ENCODE results near the gene SLC35F5. TPM values are rescaled to one million over a fixed set of nuclear protein-coding genes. Genes with fewer than 3 reads are reported as not detected.
A peak's percentile ranks its signal among the peaks of the same experiment; 100 is the strongest.
"Not testable (repeated sequence)": the region's sequence is repeated elsewhere in the genome, so short reads cannot be mapped to it uniquely, and the experiment has no call there.

SLC35F5 gene, protein sequence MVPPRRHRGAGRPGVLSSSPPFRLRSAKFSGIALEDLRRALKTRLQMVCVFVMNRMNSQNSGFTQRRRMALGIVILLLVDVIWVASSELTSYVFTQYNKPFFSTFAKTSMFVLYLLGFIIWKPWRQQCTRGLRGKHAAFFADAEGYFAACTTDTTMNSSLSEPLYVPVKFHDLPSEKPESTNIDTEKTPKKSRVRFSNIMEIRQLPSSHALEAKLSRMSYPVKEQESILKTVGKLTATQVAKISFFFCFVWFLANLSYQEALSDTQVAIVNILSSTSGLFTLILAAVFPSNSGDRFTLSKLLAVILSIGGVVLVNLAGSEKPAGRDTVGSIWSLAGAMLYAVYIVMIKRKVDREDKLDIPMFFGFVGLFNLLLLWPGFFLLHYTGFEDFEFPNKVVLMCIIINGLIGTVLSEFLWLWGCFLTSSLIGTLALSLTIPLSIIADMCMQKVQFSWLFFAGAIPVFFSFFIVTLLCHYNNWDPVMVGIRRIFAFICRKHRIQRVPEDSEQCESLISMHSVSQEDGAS
- 10 to 100 TPM; 62.5 to 81.9 TPM for total RNA-seq
- long read RNA-seq, donor 1, full-length matches to known transcripts: 9 of 10 reads
- long read RNA-seq, donor 1, partial matches to known transcripts: 1 of 10 reads
- long read RNA-seq, donor 1, other reads (novel, unspliced or antisense): 0 of 10 reads
- long read RNA-seq, donor 2, full-length matches to known transcripts: 9 of 19 reads
- long read RNA-seq, donor 2, partial matches to known transcripts: 3 of 19 reads
- long read RNA-seq, donor 2, other reads (novel, unspliced or antisense): 7 of 19 reads

DNA sequence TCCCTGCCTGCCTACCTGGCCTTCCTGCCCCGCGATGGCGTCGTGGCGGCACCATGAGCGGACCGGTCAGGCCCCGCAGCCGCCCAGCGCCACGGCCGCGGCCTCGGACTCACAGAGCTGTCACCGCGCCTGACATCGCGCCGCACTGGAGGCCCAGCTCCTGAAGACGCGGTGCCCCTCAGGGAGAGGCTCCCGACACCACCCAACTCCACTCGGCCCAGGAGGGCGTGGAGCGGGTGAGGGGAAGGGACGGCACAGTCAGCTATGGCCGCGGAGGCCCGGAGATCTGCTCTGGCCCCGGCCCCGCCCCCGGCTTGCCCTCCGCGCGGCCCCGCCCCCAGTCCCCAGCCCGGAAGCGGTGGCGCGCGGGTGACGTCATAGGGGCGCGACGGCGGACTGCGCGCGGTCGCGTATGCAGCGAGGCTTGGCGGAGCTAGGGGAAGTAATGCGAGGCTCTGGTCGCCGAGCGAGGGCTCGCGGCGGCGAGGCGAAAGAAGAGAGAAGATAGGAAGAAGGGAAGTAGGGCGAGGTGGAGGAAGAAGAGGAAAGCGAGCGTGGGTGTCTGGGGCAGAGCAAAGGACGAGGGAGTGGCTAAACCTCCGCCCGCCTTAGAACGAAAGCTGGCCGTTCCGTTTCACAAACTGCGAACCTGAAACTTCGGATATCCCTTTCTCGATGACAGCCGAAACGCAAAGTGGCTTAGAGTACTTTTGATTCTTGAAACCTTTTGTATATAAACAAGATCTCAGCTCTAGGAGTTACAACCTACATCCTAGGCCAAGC, at the start of gene SLC35F5:
Gene SLC35F5, minus strand, starts transcription at position 288 of the 783 bp plus-strand sequence. Its CDS starts 233 bp downstream, at position 55.
- peak; percentile 97 for DNase-seq (ENCODE audit: low spot score)
- intact Hi-C loops (cut with DNase I): loop anchor here in 1 of 2 donors (10.0 kb wide), 2 partner anchors 138 to 178 kb away; partner anchors contain the start of gene ACTR3

DNA sequence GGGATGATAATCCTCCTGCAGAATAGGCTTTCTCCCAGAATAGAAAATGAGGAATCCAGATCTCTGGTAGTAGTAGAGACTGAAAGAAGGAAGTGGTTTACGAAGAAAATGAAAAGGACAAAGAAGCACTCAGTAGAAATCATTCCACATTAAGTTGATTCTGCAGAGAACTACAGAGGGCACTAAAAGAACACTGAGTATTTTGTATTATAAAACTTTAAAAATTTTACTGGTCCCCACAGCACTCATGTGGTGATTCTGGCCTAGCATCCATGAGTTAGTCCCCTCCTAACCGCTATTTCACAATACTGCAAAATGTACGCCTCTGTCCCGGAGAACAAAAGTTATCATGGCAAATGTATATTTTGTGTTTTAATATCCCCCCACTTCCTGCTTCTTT, 42.9 kb upstream of the SLC35F5 start:
- DNase-seq (ENCODE audit: low spot score): no peak
- intact Hi-C loops (cut with DNase I): no loop called here

DNA sequence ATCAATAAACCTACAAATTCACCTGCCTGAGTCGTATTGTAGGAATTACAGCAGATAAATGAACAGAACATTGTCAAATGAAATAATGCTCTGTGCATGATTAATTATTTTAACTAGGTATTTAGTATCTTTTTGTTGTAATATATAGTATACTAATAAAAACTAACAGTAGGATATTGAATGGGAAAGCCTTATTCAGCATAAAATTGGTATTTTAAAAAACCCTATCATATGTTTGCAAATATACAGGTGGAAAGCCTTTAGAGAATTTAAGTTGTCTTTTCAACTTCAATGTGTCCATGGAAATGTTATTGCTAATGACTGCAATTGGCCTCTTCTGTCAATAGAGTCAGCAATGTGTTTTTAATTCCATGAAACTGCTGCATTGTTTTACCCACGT, 40.8 kb upstream of the SLC35F5 start:
- DNase-seq (ENCODE audit: low spot score): no peak
- intact Hi-C loops (cut with DNase I): no loop called here

DNA sequence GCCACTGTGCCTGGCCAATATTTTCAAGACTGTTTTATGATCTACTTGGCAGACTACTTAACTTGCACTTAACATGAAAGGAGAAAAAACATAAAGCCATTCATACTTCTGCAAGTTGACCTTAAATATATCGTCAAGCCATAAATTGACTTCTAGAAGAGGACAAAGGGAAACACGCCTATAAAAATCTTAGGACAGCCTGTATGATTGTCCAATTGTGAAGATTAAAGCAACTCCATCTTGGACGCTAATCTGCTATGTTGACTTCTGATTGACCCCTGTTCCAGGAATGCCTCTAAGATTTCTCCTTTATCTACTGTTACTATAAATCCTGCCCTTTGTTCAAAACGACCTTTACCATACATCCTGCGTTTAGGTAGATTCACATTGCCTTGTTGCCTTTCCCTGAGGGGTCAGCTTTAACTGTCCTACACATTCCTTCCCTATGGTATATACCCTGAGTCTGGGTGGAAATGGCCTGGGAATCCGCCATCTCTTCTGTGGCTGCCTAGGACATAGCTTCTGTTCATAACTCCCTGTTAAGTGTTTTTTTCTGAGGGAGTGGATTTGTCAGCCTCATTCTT, 40.2 kb upstream of the SLC35F5 start:
- intact Hi-C loops (cut with DNase I): no loop called here
- DNase-seq (ENCODE audit: low spot score): no peak

DNA sequence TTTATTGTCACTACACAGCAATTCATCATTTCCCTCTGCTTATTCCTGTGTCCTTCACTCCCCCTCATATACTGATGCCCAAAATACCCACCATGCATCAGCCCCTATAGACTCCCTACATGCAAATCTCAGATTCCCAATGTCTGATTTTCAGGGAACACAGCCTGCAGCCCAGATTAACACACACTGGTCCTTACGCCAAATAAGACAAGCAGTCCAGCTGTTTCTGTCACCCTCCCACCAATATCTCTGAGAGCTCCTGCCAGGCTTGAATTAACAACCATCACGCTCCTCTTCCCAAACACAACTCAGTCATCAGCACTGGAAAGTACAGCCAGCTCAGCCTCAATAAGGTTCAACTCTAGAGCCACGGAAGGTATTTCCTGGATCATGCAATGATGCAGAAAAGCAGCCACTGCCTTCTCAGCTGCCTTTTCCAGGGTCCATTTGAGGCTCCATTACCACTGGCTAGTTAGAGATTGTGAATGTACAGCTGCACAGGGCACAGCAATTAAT, 39.0 kb upstream of the SLC35F5 start:
- DNase-seq (ENCODE audit: low spot score): no peak
- intact Hi-C loops (cut with DNase I): no loop called here

DNA sequence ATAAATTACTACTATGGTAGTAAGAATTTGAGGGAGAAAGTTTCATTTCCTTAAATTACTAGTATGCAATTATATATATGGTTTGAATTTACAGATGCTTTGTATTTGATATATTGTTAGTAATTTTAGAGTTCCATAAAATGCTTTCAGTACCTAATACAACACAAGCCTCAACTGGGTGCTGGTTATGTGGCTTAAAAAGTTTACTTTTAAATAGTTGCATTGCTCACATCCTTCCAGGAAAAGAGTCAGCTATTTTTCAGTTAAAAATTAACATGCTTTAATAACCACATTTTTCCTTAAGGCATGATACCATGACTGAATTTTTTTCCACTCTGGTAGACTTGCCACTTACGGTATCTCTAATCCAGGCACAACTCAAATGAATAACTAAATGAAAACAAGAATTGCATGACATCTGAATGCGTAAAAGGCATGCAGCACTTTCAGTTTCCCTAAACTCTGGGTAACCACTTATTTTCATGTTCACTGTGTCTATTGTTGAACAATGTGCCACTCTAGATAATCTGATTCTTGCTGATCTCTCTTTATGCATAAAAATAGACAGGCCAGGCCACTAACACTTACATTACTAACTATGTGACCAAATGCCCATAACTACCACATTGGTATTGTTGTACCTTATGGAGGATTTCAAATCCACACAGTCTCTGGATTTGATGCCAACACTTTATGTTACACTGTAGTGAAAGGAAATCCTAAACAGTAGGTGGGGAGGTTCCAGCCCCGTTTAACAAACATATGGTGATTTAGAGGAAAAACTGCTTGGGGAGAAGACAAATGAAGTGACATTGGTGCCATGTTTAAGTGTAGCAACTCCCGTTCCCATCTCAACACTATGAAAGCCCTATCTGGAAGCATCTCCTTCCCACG, 35.5 kb upstream of the SLC35F5 start:
- DNase-seq (ENCODE audit: low spot score): no peak
- intact Hi-C loops (cut with DNase I): no loop called here

DNA sequence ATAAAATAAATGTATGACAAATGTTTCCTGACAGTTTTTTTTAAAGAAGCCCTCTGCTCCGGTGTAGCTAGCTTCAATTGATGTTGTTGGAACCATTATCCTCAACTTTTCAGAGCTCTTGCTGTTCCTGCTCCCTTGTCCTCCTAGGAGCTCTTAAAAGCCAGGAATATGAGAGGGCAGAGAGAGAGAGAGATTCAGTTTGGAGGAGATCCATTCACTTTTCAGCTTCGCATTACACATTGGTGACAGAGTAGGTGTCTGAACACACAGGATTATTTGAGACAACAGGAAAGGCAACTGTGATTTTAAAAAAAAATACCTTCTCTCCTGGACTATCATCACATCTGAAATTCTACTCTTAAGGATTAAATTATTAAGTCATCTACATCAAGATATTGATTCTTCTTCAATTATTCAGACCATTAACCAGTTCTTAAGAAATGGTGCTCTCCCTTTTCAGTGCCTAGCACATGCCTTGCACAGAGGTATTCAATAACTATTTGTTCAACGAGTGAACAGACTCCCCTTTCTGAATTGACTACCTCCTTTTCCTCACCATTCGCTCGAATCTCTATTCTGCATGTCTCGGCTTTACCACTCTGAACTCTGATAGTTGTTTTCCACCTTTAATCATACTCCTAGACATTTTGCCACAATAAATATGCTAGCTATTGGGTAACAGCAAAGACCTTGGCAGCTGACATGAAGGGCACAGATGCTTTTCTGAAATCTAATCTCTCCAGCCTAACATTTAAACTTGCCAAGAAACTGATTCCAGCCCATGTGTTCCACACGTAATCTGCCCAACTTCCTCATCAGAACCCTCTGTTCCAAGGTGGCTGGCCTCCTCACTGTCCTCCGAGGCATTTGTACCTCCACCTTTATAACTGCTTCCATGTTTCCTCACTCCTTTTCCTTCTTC, 28.6 kb upstream of the SLC35F5 start:
- no peak for DNase-seq (ENCODE audit: low spot score)
- intact Hi-C loops (cut with DNase I): no loop called here

DNA sequence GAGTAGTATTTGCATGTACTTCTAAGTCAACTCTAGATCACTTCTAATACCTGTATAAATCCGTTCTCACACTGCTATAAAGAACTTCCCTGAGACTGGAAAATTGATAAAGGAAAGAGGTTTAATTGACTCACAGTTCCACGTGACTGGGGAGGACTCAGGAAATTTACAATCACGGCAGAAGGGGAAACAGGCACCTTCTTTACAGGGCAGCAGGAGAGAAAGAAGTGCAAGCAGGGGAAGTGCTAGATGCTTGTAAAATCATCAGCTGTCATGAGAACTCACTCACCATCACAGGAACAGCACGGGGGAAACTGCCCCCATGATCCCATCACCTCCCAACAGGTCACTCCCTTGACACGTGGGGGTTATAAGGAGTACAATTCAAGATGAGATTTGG, 24.0 kb upstream of the SLC35F5 start:
- intact Hi-C loops (cut with DNase I): no loop called here
- DNase-seq (ENCODE audit: low spot score): no peak

DNA sequence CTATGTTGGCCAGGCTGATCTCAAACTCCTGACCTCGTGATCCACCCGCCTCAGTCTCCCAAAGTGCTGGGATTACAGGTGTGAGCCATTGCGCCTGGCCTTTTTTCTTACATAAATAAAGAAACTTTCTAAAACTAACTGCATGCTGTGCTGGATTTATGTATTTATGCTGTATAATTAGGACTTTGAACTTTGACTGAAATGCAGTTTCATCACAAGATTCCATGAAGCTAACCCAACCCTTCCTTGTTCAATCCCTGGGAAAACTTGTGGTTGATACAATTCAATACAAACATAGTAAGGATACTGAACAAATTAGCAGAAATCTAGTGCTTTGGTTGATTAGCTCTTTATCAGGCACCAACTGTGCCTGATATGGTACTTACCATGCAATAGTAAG, 20.9 kb upstream of the SLC35F5 start:
- no peak for DNase-seq (ENCODE audit: low spot score)
- intact Hi-C loops (cut with DNase I): no loop called here

DNA sequence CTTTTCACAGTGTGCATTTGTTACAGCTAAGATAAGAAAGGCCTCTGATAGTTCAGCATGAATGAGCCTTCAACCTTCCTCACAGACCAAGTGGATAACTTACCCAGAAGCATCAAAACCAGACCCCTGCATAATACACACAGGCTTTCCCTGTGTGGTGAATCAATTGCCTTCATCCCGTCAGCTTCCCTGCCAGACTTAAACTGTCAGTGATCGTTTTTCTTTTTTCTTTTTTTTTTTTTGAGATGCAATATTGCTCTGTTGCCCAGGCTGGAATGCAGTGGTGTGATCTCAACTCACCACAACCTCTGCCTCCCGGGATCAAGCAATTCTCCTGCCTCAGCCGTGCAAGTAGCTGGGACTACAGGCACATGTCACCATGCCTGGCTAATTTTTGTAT, 20.5 kb upstream of the SLC35F5 start:
- intact Hi-C loops (cut with DNase I): no loop called here
- DNase-seq (ENCODE audit: low spot score): no peak

DNA sequence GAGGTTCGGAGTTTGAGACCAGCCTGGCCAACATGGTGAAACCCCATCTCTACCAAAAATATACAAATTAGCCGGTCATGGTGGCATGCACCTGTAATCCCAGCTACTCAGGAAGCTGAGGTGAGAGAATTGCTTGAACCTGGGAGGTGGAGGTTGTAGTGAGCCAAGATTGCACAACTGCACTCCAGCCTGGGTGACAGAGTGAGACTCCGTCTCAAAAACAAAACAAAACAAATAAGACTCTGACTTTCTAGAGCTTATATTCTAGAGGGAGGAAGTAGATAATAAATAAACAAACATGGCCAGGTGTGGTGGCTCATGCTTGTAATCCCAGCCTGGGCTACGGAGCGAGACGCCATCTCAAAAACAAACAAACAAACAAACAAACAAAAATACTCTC, 18.2 kb upstream of the SLC35F5 start:
- DNase-seq (ENCODE audit: low spot score); intact Hi-C loops (cut with DNase I): not testable (repeated sequence)

DNA sequence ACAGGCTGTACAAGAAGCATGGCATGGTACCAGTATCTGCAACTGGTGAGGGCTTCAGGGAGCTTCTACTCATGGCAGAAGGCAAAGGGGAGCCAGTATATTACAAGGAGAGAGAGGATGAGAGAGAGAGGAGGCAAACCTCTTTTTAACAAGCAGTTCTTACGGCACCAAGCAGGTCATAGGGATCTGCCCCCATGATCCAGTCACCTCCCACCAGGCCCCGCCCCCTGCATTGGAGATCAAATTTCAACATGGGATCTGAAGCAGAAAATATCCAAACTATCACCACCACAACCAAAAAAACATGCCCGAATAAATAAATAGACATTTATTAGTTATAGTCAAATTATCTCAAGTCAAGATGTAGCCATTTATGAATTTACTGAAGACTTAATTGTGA, 14.5 kb upstream of the SLC35F5 start:
- intact Hi-C loops (cut with DNase I): no loop called here
- no peak for DNase-seq (ENCODE audit: low spot score)

DNA sequence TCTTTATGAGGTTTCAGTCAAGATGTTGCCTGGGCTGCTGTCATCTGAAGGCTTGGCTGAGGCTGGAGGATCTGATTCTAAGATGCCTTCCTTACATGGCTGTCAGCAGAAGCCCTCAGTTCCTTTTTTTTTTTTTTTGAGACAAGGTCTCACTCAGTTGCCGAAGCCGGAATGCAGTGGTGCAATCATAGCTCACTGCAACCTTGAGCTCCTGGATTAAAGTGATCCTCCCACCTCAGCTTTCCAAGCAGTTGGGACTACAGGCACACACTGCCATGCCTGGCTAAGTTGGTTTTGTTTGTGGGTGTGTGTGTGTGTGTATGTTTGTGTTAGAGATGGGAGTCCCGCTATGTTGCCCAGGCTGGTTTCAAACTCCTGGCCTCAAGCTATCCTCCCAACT, 13.1 kb upstream of the SLC35F5 start:
- intact Hi-C loops (cut with DNase I): no loop called here
- no peak for DNase-seq (ENCODE audit: low spot score)

DNA sequence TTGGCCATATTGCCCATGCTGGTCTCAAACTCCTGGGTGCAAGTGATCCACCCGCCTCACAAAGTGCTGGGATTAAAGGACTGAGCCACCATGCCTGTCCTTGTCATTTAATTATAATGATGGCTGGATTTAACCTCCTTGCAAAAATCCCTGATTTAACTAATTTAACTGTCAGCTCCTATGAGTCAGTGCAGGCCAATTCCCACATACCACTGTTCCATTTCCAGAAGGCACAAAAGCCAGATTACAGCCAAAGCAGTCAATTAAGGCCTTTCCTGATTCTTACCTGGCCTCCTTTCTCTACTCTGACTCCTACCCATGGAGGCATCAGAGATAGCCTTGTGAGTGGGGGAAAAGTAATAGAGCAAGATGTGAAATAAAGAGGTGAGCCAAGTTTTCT, 12.3 kb upstream of the SLC35F5 start:
- intact Hi-C loops (cut with DNase I): no loop called here
- no peak for DNase-seq (ENCODE audit: low spot score)

DNA sequence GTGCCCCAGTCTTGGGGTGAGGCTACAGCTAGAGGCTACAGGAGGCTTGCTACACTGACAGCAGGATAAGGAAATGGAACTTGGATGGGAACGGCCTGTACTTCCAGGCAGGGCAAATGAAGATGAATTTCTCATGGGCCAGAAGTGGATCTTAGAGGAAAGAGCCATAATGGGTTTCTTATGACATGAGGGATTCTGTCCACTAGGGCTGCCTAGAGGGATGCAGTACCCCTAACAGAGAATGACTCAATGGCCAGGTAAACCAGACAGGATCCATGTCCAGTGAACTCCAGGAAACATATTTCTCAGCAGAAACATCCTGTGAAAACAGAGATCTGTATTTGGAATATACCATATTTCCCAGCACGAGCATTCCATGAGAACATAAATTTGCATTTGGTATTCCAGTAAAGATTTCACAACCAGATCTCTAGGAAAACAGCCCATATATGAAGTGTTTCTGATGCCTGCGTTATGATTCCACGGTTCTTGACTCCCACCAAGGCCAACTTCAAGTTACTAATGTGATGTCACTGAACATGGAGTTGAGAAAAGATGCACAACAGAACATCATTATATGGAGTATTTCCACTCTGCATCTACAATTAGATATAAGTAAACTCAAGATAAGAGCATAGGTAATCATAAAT, 11.5 kb upstream of the SLC35F5 start:
- intact Hi-C loops (cut with DNase I): no loop called here
- no peak for DNase-seq (ENCODE audit: low spot score)

DNA sequence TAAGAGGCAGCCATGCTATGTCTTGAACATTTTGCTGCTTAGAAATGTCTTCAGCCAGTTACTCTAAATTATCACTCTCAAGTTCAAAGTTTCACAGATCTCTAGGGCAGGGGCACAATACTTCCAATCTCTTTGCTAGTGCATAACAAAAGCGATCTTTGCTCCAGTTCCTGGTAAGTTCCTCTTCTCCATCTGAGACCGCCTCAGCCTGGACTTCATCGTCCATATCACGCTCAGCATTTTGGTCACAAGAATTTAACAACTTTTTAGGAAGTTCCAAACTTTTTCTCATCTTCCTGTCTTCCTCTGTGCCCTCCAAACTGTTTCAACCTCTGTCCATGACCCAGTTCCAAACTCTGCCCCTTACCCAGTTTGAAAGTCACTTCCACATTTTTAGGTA, 8.8 kb upstream of the SLC35F5 start:
- intact Hi-C loops (cut with DNase I): no loop called here
- DNase-seq (ENCODE audit: low spot score): no peak
